Nephron (organoid): ENCODE results near the gene ARHGEF11.

Experiments used
- H3K27ac Mint-ChIP-seq, 3 experiments: 2 replicates each; pipeline ENCODE4 v1.8.0; 2020; ENCODE audit warnings: mixed read lengths in 3 of 3, mild to moderate bottlenecking in 2 of 3, moderate library complexity in 1 of 3
- H3K27me3 Mint-ChIP-seq: 2 replicates; pipeline ENCODE4 v1.8.0; 2021; ENCODE audit warnings: low read depth, mild to moderate bottlenecking, moderate library complexity, mixed read lengths
- H3K36me3 Mint-ChIP-seq: 2 replicates; pipeline ENCODE4 v1.8.0; 2020; ENCODE audit warnings: low read depth, mixed read lengths
- H3K4me1 Mint-ChIP-seq: 2 replicates; pipeline ENCODE4 v1.8.0; 2020; ENCODE audit warnings: mixed read lengths
- H3K4me3 Mint-ChIP-seq, 3 experiments: 2 replicates each; pipeline ENCODE4 v1.8.0; 2020; ENCODE audit warnings: mild to moderate bottlenecking in 3 of 3, mixed read lengths in 3 of 3, moderate library complexity in 2 of 3
- H3K9me3 Mint-ChIP-seq: 2 replicates; pipeline ENCODE4 v1.8.0; 2020; ENCODE audit warnings: mixed read lengths
- CTCF ChIP-seq, 3 experiments: fragments of 200-600 bp; sonication (generic); IDR thresholded peaks; one replicate each; pipeline ENCODE4 v1.5.0; 2021; ENCODE audit warnings: antibody characterized with exemption in 3 of 3; ENCODE audit not compliant: unreplicated experiment in 3 of 3

ARHGEF11 gene

GRCh38 chr1:156909671-156910070 lies 135.9 kb downstream of the ARHGEF11 start:
- Mint-ChIP-seq H3K9me3 (no peaks in the 10 kb centered on the region), H3K4me1 (peaks cover 37% of the 10 kb centered on the region), H3K4me3 (no peak overlapping the region), H3K27me3 (peaks cover 11% of the 10 kb centered on the region), H3K27ac (no peak overlapping the region), H3K36me3 (peaks cover 20% of the 10 kb centered on the region)
- no peak for TF ChIP-seq CTCF (IDR thresholded peaks at IDR 0.05; ENCODE audit: unreplicated experiment in 3 of 3)

DNA sequence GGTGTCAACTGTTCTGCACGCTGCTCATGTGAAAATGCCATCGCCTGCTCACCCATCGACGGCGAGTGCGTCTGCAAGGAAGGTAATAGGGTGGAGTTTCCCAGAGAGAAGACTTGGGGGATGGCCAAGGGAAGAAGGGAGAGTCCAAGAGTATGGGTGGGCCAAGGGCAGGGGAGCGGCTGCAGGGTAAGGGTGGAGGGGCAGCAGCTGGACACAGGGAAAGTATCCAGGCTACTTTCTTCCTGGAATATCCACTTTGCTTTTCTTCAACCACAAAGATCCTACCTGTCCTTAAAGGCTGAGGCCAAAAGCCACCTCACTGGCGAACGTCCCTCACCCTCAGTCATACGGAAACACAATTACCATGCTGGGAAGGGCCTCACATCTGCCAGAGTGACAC lies 136.6 kb downstream of the ARHGEF11 start:
- peaks cover 13% of the 10 kb centered on the region for H3K36me3 Mint-ChIP-seq

GRCh38 chr1:156908541-156908940 lies 137.0 kb downstream of the ARHGEF11 start:
- peak overlapping the region in 1 of 3 experiments; percentile 47 for H3K27ac Mint-ChIP-seq
- no peaks in the 10 kb centered on the region for H3K9me3 Mint-ChIP-seq
- no peak overlapping the region for H3K4me3 Mint-ChIP-seq
- peaks cover 34% of the 10 kb centered on the region for H3K4me1 Mint-ChIP-seq
- TF ChIP-seq CTCF (IDR thresholded peaks at IDR 0.05; ENCODE audit: unreplicated experiment in 3 of 3) = no peak
- peaks cover 10% of the 10 kb centered on the region for H3K36me3 Mint-ChIP-seq
- H3K27me3 Mint-ChIP-seq = peaks cover 11% of the 10 kb centered on the region

More for the DNA sequence above, 136.6 kb downstream of the ARHGEF11 start:
- Mint-ChIP-seq H3K27ac (peak overlapping the region in 2 of 3 experiments; percentile 33 to 47), H3K4me3 (no peak overlapping the region), H3K27me3 (peaks cover 11% of the 10 kb centered on the region), H3K9me3 (no peaks in the 10 kb centered on the region), H3K4me1 (peaks cover 34% of the 10 kb centered on the region)
- no peak for TF ChIP-seq CTCF (IDR thresholded peaks at IDR 0.05; ENCODE audit: unreplicated experiment in 3 of 3)

GRCh38 chr1:156906206-156906906 lies 139.2 kb downstream of the ARHGEF11 start:
- peaks cover 45% of the 10 kb centered on the region for H3K4me1 Mint-ChIP-seq
- H3K9me3 Mint-ChIP-seq = no peaks in the 10 kb centered on the region
- no peak for TF ChIP-seq CTCF (IDR thresholded peaks at IDR 0.05; ENCODE audit: unreplicated experiment in 3 of 3)
- no peak overlapping the region for H3K4me3 Mint-ChIP-seq
- H3K27me3 Mint-ChIP-seq = peaks cover 11% of the 10 kb centered on the region
- peak overlapping the region in 2 of 3 experiments; percentile 1 to 40 for H3K27ac Mint-ChIP-seq
- H3K36me3 Mint-ChIP-seq = peaks cover 10% of the 10 kb centered on the region

- peaks cover 49% of the 10 kb centered on the region for H3K4me1 Mint-ChIP-seq
- no peak for TF ChIP-seq CTCF (IDR thresholded peaks at IDR 0.05; ENCODE audit: unreplicated experiment in 3 of 3)
- no peaks in the 10 kb centered on the region for H3K9me3 Mint-ChIP-seq
- H3K36me3 Mint-ChIP-seq = peaks cover 10% of the 10 kb centered on the region
- H3K27me3 Mint-ChIP-seq = peaks cover 11% of the 10 kb centered on the region
- H3K27ac Mint-ChIP-seq = peak overlapping the region; percentile 31 to 40 (median 35)
- no peak overlapping the region for H3K4me3 Mint-ChIP-seq
These were observed 139.9 kb downstream of the ARHGEF11 start for GRCh38 chr1:156905651-156906050.

- peaks cover 10% of the 10 kb centered on the region for H3K36me3 Mint-ChIP-seq
- H3K4me1 Mint-ChIP-seq = peaks cover 54% of the 10 kb centered on the region
- peak overlapping the region; percentile 31 to 94 (median 62) for H3K27ac Mint-ChIP-seq
- H3K9me3 Mint-ChIP-seq = no peaks in the 10 kb centered on the region
- peaks cover 11% of the 10 kb centered on the region for H3K27me3 Mint-ChIP-seq
- no peak for TF ChIP-seq CTCF (IDR thresholded peaks at IDR 0.05; ENCODE audit: unreplicated experiment in 3 of 3)
- no peak overlapping the region for H3K4me3 Mint-ChIP-seq
These were observed 140.4 kb downstream of the ARHGEF11 start for GRCh38 chr1:156905176-156905575.
